Ishikawa (cell line): ENCODE results near the gene HTR1A.

Experiments used
- CEBPB ChIP-seq: IDR thresholded peaks from 2 replicates; pipeline ENCODE4 v1.6.1; 2012
- EP300 ChIP-seq: IDR thresholded peaks from 2 replicates; pipeline ENCODE4 v1.6.1; 2012; ENCODE audit warnings: borderline replicate concordance
- MAX ChIP-seq: IDR thresholded peaks from 2 replicates; pipeline ENCODE4 v1.6.1; 2012
- RAD21 ChIP-seq: IDR thresholded peaks from 2 replicates; pipeline ENCODE4 v1.6.1; 2012; ENCODE audit warnings: low read depth
- TAF1 ChIP-seq: IDR thresholded peaks from 2 replicates; pipeline ENCODE4 v1.6.1; 2012; ENCODE audit warnings: low read depth, mild to moderate bottlenecking
- USF1 ChIP-seq: IDR thresholded peaks from 2 replicates; pipeline ENCODE4 v1.6.1; 2012
- YY1 ChIP-seq: IDR thresholded peaks from 2 replicates; pipeline ENCODE4 v1.6.1; 2012; ENCODE audit warnings: low read depth

GRCh38 chr5:63916786-63917185 lies 45.5 kb downstream of the HTR1A start:
- TF ChIP-seq TAF1: no peak
- TF ChIP-seq RAD21: no peak
- TF ChIP-seq EP300: no peak
- no peak for TF ChIP-seq YY1
- no peak for TF ChIP-seq USF1
- TF ChIP-seq MAX: no peak
- no peak for TF ChIP-seq CEBPB
